ENCODE results near the gene RAB11A.

RAB11A gene

GRCh38 chr15:65832549-65833364 lies 36.5 kb upstream of the RAB11A start:
- Histone ChIP-seq H3K36me3 (ENCODE audit: insufficient read depth, low read length) (no peaks in the 10 kb centered on the region), H3K27ac (ENCODE audit: low read length) (peak overlapping the region; percentile 81), H3K79me2 (ENCODE audit: insufficient read depth, low read length) (no peaks in the 10 kb centered on the region), H4K20me1 (ENCODE audit: insufficient read depth, low read length) (no peaks in the 10 kb centered on the region), H3K9me3 (ENCODE audit: insufficient read depth, low read length, severe bottlenecking) (no peaks in the 10 kb centered on the region), H3K4me2 (ENCODE audit: insufficient read depth, low read length) (peak overlapping the region; percentile 38), H3K4me3 (ENCODE audit: low read depth in 1 of 2, low read length in 2 of 2) (no peak overlapping the region), H3K4me1 (ENCODE audit: insufficient read depth, low read length) (peaks cover 29% of the 10 kb centered on the region), H3K27me3 (ENCODE audit: insufficient read depth, low read length, poor library complexity) (no peaks in the 10 kb centered on the region), H2AFZ (ENCODE audit: low read depth, low read length) (peak overlapping the region; percentile 73), H3K9ac (ENCODE audit: low read depth, low read length) (peak overlapping the region; percentile 47)
- peak; percentile 93 for ATAC-seq (ENCODE audit: insufficient read depth, low read depth)
- peak; percentile 77 for DNase-seq
- no peak for TF ChIP-seq EZH2 (IDR thresholded peaks at IDR 0.05; ENCODE audit: borderline replicate concordance, low read depth, low read length, severe bottlenecking)
- no peak for TF ChIP-seq CTCF (IDR thresholded peaks at IDR 0.05; ENCODE audit: borderline replicate concordance, extremely low read depth, low read length, poor library complexity, severe bottlenecking)

DNA sequence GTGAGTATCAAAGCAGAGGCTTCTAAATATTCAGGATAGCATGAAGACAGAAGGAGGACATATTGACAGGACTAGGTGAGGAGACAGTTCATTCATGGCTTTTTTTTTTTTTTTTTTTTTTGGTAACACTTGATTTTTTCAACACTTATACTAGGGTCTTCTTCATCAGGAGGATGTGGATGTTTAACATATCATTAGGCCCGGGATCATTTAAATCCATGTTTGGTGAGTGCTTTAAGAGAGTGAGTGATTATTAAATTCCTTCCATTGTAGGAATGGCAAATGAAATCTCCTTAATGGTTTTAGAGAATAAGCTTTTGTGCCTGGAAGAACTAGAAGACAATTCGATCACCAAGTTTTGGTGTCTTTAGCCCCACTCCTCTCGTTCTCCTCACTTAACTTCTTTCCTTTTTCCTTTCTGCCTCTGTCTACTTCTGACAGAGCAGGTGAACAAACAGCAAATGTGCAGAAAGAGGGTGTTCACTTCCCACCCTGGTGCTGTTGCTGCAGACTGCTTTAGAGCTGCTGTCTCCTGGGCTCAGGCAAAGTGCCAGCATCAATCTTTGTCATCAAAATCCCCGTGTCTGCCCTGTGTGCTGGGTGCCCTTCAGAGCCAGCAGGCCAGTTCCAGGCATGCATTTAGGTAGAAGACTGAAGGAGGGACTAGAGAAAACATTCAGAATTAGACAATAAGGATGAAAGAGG lies 35.6 kb upstream of the RAB11A start:
- no peaks in the 10 kb centered on the region for H3K36me3 ChIP-seq (ENCODE audit: insufficient read depth, low read length)
- H3K4me1 ChIP-seq (ENCODE audit: insufficient read depth, low read length) = peaks cover 29% of the 10 kb centered on the region
- H4K20me1 ChIP-seq (ENCODE audit: insufficient read depth, low read length) = no peaks in the 10 kb centered on the region
- TF ChIP-seq EZH2 (IDR thresholded peaks at IDR 0.05; ENCODE audit: borderline replicate concordance, low read depth, low read length, severe bottlenecking) (no peak), CTCF (IDR thresholded peaks at IDR 0.05; ENCODE audit: borderline replicate concordance, extremely low read depth, low read length, poor library complexity, severe bottlenecking) (no peak)
- H3K27ac ChIP-seq (ENCODE audit: low read length) = peak overlapping the region; percentile 81
- H3K4me2 ChIP-seq (ENCODE audit: insufficient read depth, low read length) = peak overlapping the region; percentile 38; the same call in 1 of the 2 replicates
- ATAC-seq (ENCODE audit: insufficient read depth, low read depth) (no peak), DNase-seq (peak; percentile 8)
- H3K79me2 ChIP-seq (ENCODE audit: insufficient read depth, low read length) = no peaks in the 10 kb centered on the region
- H3K4me3 ChIP-seq (ENCODE audit: low read depth in 1 of 2, low read length in 2 of 2) = no peak overlapping the region
- peak overlapping the region; percentile 73 for H2AFZ ChIP-seq (ENCODE audit: low read depth, low read length)
- H3K27me3 ChIP-seq (ENCODE audit: insufficient read depth, low read length, poor library complexity) = no peaks in the 10 kb centered on the region
- no peaks in the 10 kb centered on the region for H3K9me3 ChIP-seq (ENCODE audit: insufficient read depth, low read length, severe bottlenecking)
- H3K9ac ChIP-seq (ENCODE audit: low read depth, low read length) = peak overlapping the region; percentile 47

- Histone ChIP-seq H3K4me3 (ENCODE audit: low read depth in 1 of 2, low read length in 2 of 2) (no peak overlapping the region), H4K20me1 (ENCODE audit: insufficient read depth, low read length) (no peaks in the 10 kb centered on the region), H3K79me2 (ENCODE audit: insufficient read depth, low read length) (no peaks in the 10 kb centered on the region), H3K36me3 (ENCODE audit: insufficient read depth, low read length) (no peaks in the 10 kb centered on the region), H3K9me3 (ENCODE audit: insufficient read depth, low read length, severe bottlenecking) (no peaks in the 10 kb centered on the region), H3K27me3 (ENCODE audit: insufficient read depth, low read length, poor library complexity) (no peaks in the 10 kb centered on the region), H3K4me2 (ENCODE audit: insufficient read depth, low read length) (no peak overlapping the region), H2AFZ (ENCODE audit: low read depth, low read length) (no peak overlapping the region), H3K9ac (ENCODE audit: low read depth, low read length) (no peak overlapping the region), H3K27ac (ENCODE audit: low read length) (no peak overlapping the region), H3K4me1 (ENCODE audit: insufficient read depth, low read length) (peaks cover 29% of the 10 kb centered on the region)
- TF ChIP-seq CTCF (IDR thresholded peaks at IDR 0.05; ENCODE audit: borderline replicate concordance, extremely low read depth, low read length, poor library complexity, severe bottlenecking) (no peak), EZH2 (IDR thresholded peaks at IDR 0.05; ENCODE audit: borderline replicate concordance, low read depth, low read length, severe bottlenecking) (no peak)
- no peak for ATAC-seq (ENCODE audit: insufficient read depth, low read depth)
- DNase-seq = no peak
These were observed 34.5 kb upstream of the RAB11A start for GRCh38 chr15:65834603-65835282.

All from DND-41 (cell line).